Sigmoid colon (tissue), 7 donors: Measurements from ENCODE around the gene CHPF2. TPM values are rescaled to one million over a fixed set of nuclear protein-coding genes. Genes with fewer than 3 reads are reported as not detected.
A peak's percentile ranks its signal among the peaks of the same experiment; 100 is the strongest.

Experiments
- DNase-seq: peaks from one replicate; pipeline ENCODE4 v3.0.0-alpha.2; 2019
- H3K27ac ChIP-seq, 4 donors: fragments of 200-600 bp; sonication (generic); one replicate each; pipeline ENCODE4 v1.5.1; 2016 to 2019; ENCODE audit warnings: mild to moderate bottlenecking in 1 of 4
- H3K27me3 ChIP-seq, 3 donors: fragments of 200-600 bp; sonication (generic); one replicate each; pipeline ENCODE4 v1.5.1; 2019; ENCODE audit warnings: mild to moderate bottlenecking in 1 of 3
- H3K36me3 ChIP-seq, 4 donors: fragments of 200-600 bp; sonication (generic); one replicate each; pipeline ENCODE4 v1.5.1; 2016 to 2019
- H3K4me1 ChIP-seq, 4 donors: fragments of 200-600 bp; sonication (generic); one replicate each; pipeline ENCODE4 v1.5.1; 2017 to 2019
- H3K4me3 ChIP-seq, 4 donors: fragments of 200-600 bp; sonication (generic); one replicate each; pipeline ENCODE4 v1.5.1; 2017 to 2019; ENCODE audit warnings: mild to moderate bottlenecking in 2 of 4, moderate library complexity in 1 of 4
- H3K9me3 ChIP-seq, 4 donors: fragments of 200-600 bp in 3 of 4; sonication (generic) in 3 of 4; one replicate each; pipeline versions ENCODE4 v1.5.1 to v1.6.1; 2013 to 2019
- CTCF ChIP-seq, 4 experiments: fragments of 450-650 bp in 3 of 4; fragments of 200-600 bp in 1 of 4; IDR thresholded peaks; one replicate each; pipeline ENCODE4 v1.5.1; 2016 to 2019; ENCODE audit warnings: antibody characterized with exemption in 4 of 4, mild to moderate bottlenecking in 3 of 4, moderate library complexity in 2 of 4
- EP300 ChIP-seq, 4 donors: sonication (generic); formaldehyde crosslinking; IDR thresholded peaks; one replicate each; pipeline ENCODE4 v1.6.1; 2017; ENCODE audit warnings: antibody characterized with exemption in 4 of 4
- POLR2A ChIP-seq, 2 donors: fragments of 450-650 bp; IDR thresholded peaks; one replicate each; pipeline ENCODE4 v1.6.1; 2016; ENCODE audit warnings: antibody characterized with exemption in 2 of 2, mild to moderate bottlenecking in 2 of 2, moderate library complexity in 2 of 2
- POLR2AphosphoS5 ChIP-seq, 4 donors: sonication (generic); formaldehyde crosslinking; IDR thresholded peaks; one replicate each; pipeline ENCODE4 v1.6.1; 2017; ENCODE audit warnings: antibody characterized with exemption in 4 of 4
- WGBS, 2 donors: extraction: QIAGEN DNeasy Blood & Tissue Kit; methylation state at CpG; one replicate each; pipeline ENCODE4 v1.1.7; 2013; 5-methylcytosine and 5-hydroxymethylcytosine counted together
- intact Hi-C: fragments of 100-400 bp; cut with DNase I; formaldehyde crosslinking; loops from one replicate; pipeline ENCODE4 v1.15.1; 2023
- polyA plus RNA-seq, 3 donors: library from polyadenylated mRNA; stranded (reverse); fragments of 200-250 nt; gene quantifications; one replicate each; pipeline ENCODE4 v1.2.3, GENCODE V29; 2013
- total RNA-seq, 4 donors: library from RNA; depleted of rRNA; stranded (reverse); fragments of >200 nt; gene quantifications; one replicate each; pipeline ENCODE4 v1.1.0, GENCODE V29; 2016
- donor health status: healthy with polysubstance abuse.
- donor health status: Bipolar disorder and iron deficiency.
- donor health status: healthy.

CHPF2 gene
- total and polyA plus RNA-seq, 7 donors: 5.4 to 36.3 (median 16.4) TPM

DNA sequence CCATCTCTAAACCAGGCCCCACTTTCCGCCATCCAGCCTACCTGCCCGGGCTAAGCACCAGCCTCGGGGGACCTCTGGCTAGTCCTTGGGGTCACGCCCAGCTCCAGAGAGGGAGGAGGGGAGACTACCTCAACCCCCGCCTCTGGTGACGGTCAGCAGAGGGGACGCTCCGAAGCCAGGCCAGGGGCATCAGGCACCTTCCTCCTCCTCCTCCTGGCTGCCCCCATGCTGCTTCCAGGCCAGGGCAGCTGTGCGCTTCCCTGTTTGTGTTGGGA is 20.2 kb downstream of the CHPF2 start:
- H3K4me3 ChIP-seq: peak overlapping the region; percentile 60 to 77 (median 66)
- no peaks in the 10 kb centered on the region for H3K27me3 ChIP-seq
- peaks cover 0 to 54% (median 50%) of the 10 kb centered on the region in 4 donors for H3K4me1 ChIP-seq
- H3K9me3 ChIP-seq: no peaks in the 10 kb centered on the region
- DNase-seq: peak; percentile 69
- intact Hi-C loops: loop anchor here (2.0 kb wide), 1 partner anchor 24 kb away; no protein-coding TSS in a partner anchor
- TF ChIP-seq CTCF (IDR thresholded peaks at IDR 0.05) (no peak), POLR2A (IDR thresholded peaks at IDR 0.05) (no peak), POLR2AphosphoS5 (IDR thresholded peaks at IDR 0.05) (no peak), EP300 (IDR thresholded peaks at IDR 0.05) (no peak)
- H3K27ac ChIP-seq: peak overlapping the region; percentile 93 to 95 (median 94)
- 36 to 45% methylated on average over 9 of the region's 9 CpGs for WGBS, 2 donors
- no peaks in the 10 kb centered on the region for H3K36me3 ChIP-seq

DNA sequence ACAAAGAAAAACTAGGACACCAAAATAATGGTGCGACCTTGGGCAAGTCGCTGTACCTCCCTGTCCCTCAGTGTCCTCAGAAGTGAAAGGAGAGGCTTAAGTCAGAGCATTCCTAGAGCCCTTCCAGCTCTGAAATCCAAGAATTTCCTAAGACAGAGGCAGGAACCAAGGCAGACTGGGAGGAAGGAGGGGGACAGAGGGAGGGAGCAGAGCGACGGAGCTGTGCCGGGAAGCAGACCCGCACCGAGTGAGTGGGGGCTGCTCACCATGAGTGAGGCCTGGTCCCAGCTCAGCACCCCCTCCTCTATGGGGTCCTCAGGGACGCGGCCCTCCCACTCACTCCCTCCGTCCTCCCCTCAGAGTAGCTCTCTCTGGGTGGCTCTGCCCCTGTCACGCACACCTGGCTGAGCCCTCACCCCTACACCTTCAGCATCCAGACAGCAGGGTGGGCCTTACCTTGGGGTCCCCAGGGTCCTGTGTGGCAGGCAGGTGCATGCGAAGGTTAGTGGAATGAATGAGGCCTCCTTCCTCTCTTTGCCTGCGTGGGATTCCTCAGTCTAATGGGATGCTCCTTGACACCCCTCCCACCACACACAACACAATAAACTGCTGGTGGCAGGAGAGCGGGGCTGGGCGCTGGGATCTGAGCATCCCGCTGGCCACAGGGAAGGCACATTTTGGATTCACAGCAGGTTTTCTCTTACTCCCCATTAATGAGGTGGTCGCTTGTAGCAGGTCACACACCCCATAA is 20.9 kb downstream of the CHPF2 start:
- H3K36me3 ChIP-seq: no peaks in the 10 kb centered on the region
- 65 to 71% methylated on average over 17 of the region's 17 CpGs for WGBS, 2 donors

GRCh38 chr7:151254316-151254715 is 22.0 kb downstream of the CHPF2 start:
- no peak overlapping the region for H3K4me3 ChIP-seq
- peak overlapping the region in 1 of 4 donors; percentile 94 for H3K27ac ChIP-seq
- no peaks in the 10 kb centered on the region for H3K36me3 ChIP-seq
- H3K9me3 ChIP-seq: no peaks in the 10 kb centered on the region
- H3K4me1 ChIP-seq: peaks cover 0 to 44% (median 38%) of the 10 kb centered on the region in 4 donors
- intact Hi-C loops: no loop called here
- TF ChIP-seq POLR2AphosphoS5 (IDR thresholded peaks at IDR 0.05): no peak
- TF ChIP-seq EP300 (IDR thresholded peaks at IDR 0.05): no peak
- TF ChIP-seq CTCF (IDR thresholded peaks at IDR 0.05): no peak
- peak; percentile 69 for DNase-seq
- WGBS, 2 donors: 57 to 76% methylated on average over 7 of the region's 7 CpGs
- H3K27me3 ChIP-seq: no peaks in the 10 kb centered on the region

More for the DNA sequence above, 20.9 kb downstream of the CHPF2 start:
- Histone ChIP-seq H3K27me3 (no peaks in the 10 kb centered on the region), H3K27ac (peak overlapping the region; percentile 93 to 95 (median 94)), H3K9me3 (no peaks in the 10 kb centered on the region), H3K4me3 (peak overlapping the region in 3 of 4 donors; percentile 60 to 77 (median 68)), H3K4me1 (peaks cover 0 to 48% (median 45%) of the 10 kb centered on the region in 4 donors)
- no peak for TF ChIP-seq POLR2AphosphoS5 (IDR thresholded peaks at IDR 0.05)
- TF ChIP-seq CTCF (IDR thresholded peaks at IDR 0.05): no peak
- TF ChIP-seq POLR2A (IDR thresholded peaks at IDR 0.05): no peak
- TF ChIP-seq EP300 (IDR thresholded peaks at IDR 0.05): no peak
- intact Hi-C loops: loop anchor here (2.0 kb wide), 1 partner anchor 24 kb away; no protein-coding TSS in a partner anchor
- no peak for DNase-seq

DNA sequence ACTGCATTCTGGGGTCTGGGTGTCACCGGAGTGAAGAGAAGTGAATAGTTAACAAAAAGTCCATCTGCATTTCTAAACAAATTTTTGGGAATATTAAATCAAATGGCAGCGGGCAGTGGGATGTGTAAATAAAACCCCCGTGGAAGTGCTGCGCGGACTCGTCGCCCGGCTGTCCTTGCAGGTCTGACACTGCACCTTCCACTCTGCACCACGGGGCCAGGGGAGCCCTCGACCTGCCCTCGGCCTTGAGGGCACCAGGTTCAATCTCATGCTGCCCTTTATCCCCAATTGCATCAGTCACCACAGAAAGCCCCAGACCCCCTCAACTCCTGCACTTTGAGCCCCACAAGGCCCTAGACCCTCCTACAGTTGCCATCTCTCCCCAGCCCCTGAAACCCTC is 22.6 kb downstream of the CHPF2 start:
- H3K4me3 ChIP-seq: no peak overlapping the region
- H3K27ac ChIP-seq: no peak overlapping the region
- H3K36me3 ChIP-seq: no peaks in the 10 kb centered on the region
- H3K4me1 ChIP-seq: peaks cover 0 to 38% (median 32%) of the 10 kb centered on the region in 4 donors
- 66 to 79% methylated on average over 11 of the region's 11 CpGs for WGBS, 2 donors
- H3K27me3 ChIP-seq: no peaks in the 10 kb centered on the region
- H3K9me3 ChIP-seq: no peaks in the 10 kb centered on the region
- TF ChIP-seq CTCF (IDR thresholded peaks at IDR 0.05) (no peak), EP300 (IDR thresholded peaks at IDR 0.05) (no peak), POLR2A (IDR thresholded peaks at IDR 0.05) (no peak), POLR2AphosphoS5 (IDR thresholded peaks at IDR 0.05) (no peak)
- intact Hi-C loops: no loop called here
- DNase-seq: peak; percentile 55
